OCI-LY7 (cell line): ENCODE results near the gene FREY1.

ENCODE experiments used
- EZH2phosphoT487 ChIP-seq: fragments of 200-600 bp; sonication (generic); IDR thresholded peaks from 2 replicates; pipeline ENCODE4 v1.6.1; 2018; ENCODE audit warnings: low read depth, borderline replicate concordance, mild to moderate bottlenecking, mixed run types, antibody characterized with exemption, low read length, moderate library complexity, mixed read lengths
- TF ChIP-seq, protein P1 (sequence below): fragments of 200-600 bp; sonication (generic); conservative IDR thresholded peaks from 2 replicates; pipeline ENCODE4 v1.5.1; 2014; ENCODE audit warnings: mild to moderate bottlenecking, antibody characterized with exemption, low read length, moderate library complexity, mixed read lengths

- no peak for TF ChIP-seq EZH2phosphoT487
- TF ChIP-seq, protein P1, sequence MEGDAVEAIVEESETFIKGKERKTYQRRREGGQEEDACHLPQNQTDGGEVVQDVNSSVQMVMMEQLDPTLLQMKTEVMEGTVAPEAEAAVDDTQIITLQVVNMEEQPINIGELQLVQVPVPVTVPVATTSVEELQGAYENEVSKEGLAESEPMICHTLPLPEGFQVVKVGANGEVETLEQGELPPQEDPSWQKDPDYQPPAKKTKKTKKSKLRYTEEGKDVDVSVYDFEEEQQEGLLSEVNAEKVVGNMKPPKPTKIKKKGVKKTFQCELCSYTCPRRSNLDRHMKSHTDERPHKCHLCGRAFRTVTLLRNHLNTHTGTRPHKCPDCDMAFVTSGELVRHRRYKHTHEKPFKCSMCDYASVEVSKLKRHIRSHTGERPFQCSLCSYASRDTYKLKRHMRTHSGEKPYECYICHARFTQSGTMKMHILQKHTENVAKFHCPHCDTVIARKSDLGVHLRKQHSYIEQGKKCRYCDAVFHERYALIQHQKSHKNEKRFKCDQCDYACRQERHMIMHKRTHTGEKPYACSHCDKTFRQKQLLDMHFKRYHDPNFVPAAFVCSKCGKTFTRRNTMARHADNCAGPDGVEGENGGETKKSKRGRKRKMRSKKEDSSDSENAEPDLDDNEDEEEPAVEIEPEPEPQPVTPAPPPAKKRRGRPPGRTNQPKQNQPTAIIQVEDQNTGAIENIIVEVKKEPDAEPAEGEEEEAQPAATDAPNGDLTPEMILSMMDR = no peak
Measured at GRCh38 chr11:45885274-45885920, 21.7 kb downstream of the FREY1 start, which contains the start of gene MAPK8IP1.
